Ishikawa (cell line): Measurements from ENCODE around the gene SHB.

Experiments used
- CEBPB ChIP-seq: IDR thresholded peaks from 2 replicates; pipeline ENCODE4 v1.6.1; 2012
- CREB1 ChIP-seq: IDR thresholded peaks from 2 replicates; pipeline ENCODE4 v1.6.1; 2012; ENCODE audit warnings: low read depth
- EGR1 ChIP-seq: IDR thresholded peaks from 2 replicates; pipeline ENCODE4 v1.6.1; 2012
- EP300 ChIP-seq: IDR thresholded peaks from 2 replicates; pipeline ENCODE4 v1.6.1; 2012; ENCODE audit warnings: borderline replicate concordance
- NFIC ChIP-seq: IDR thresholded peaks from 2 replicates; pipeline ENCODE4 v1.6.1; 2012
- TAF1 ChIP-seq: IDR thresholded peaks from 2 replicates; pipeline ENCODE4 v1.6.1; 2012; ENCODE audit warnings: low read depth, mild to moderate bottlenecking
- TCF12 ChIP-seq: IDR thresholded peaks from 2 replicates; pipeline ENCODE4 v1.6.1; 2012; ENCODE audit warnings: low read depth
- TEAD4 ChIP-seq: IDR thresholded peaks from 2 replicates; pipeline ENCODE4 v1.6.1; 2012
- YY1 ChIP-seq: IDR thresholded peaks from 2 replicates; pipeline ENCODE4 v1.6.1; 2012; ENCODE audit warnings: low read depth
- ZBTB7A ChIP-seq: IDR thresholded peaks from 2 replicates; pipeline ENCODE4 v1.6.1; 2012; ENCODE audit warnings: low read depth
- TF ChIP-seq, protein P1 (sequence below): IDR thresholded peaks from 2 replicates; pipeline ENCODE4 v1.6.1; 2012; ENCODE audit warnings: low read depth, mild to moderate bottlenecking
- TF ChIP-seq, protein P2 (sequence below): IDR thresholded peaks from 2 replicates; pipeline ENCODE4 v1.6.1; 2012
- TF ChIP-seq, protein P3 (sequence below): IDR thresholded peaks from 2 replicates; pipeline ENCODE4 v1.6.1; 2012

DNA sequence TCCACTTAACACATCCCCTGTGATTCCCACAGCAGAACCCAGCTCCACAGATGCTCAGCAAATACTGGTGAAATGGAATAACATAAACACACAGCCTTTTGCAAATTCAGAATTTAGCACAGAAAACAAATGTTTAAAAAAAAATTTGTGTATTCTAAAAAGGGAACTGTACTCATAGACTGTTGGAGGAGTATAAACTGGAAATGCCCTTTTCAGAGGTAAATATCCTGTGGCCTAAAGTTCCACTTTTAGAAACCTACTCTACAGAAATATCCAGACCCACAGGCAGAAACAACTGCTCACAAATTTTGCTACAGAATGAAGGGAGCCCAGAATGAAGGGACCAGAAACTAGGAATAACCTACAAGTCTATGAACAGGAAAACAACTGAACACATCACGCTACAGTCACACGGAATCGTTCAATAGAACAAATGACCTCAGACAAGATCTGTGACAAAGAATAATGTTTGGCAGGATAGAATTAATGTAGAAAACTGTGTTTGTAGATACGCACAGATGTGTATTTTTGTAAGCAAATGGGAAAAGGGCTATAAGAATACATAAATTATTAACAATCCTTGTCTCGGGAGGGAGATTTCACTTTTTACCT is 78.5 kb downstream of the SHB start:
- no peak for TF ChIP-seq TAF1
- no peak for TF ChIP-seq ZBTB7A
- TF ChIP-seq, protein P1, sequence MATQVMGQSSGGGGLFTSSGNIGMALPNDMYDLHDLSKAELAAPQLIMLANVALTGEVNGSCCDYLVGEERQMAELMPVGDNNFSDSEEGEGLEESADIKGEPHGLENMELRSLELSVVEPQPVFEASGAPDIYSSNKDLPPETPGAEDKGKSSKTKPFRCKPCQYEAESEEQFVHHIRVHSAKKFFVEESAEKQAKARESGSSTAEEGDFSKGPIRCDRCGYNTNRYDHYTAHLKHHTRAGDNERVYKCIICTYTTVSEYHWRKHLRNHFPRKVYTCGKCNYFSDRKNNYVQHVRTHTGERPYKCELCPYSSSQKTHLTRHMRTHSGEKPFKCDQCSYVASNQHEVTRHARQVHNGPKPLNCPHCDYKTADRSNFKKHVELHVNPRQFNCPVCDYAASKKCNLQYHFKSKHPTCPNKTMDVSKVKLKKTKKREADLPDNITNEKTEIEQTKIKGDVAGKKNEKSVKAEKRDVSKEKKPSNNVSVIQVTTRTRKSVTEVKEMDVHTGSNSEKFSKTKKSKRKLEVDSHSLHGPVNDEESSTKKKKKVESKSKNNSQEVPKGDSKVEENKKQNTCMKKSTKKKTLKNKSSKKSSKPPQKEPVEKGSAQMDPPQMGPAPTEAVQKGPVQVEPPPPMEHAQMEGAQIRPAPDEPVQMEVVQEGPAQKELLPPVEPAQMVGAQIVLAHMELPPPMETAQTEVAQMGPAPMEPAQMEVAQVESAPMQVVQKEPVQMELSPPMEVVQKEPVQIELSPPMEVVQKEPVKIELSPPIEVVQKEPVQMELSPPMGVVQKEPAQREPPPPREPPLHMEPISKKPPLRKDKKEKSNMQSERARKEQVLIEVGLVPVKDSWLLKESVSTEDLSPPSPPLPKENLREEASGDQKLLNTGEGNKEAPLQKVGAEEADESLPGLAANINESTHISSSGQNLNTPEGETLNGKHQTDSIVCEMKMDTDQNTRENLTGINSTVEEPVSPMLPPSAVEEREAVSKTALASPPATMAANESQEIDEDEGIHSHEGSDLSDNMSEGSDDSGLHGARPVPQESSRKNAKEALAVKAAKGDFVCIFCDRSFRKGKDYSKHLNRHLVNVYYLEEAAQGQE = no peak
- TF ChIP-seq, protein P2, sequence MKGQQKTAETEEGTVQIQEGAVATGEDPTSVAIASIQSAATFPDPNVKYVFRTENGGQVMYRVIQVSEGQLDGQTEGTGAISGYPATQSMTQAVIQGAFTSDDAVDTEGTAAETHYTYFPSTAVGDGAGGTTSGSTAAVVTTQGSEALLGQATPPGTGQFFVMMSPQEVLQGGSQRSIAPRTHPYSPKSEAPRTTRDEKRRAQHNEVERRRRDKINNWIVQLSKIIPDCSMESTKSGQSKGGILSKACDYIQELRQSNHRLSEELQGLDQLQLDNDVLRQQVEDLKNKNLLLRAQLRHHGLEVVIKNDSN = no peak
- TF ChIP-seq, protein P3, sequence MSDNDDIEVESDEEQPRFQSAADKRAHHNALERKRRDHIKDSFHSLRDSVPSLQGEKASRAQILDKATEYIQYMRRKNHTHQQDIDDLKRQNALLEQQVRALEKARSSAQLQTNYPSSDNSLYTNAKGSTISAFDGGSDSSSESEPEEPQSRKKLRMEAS = no peak
- no peak for TF ChIP-seq EP300
- no peak for TF ChIP-seq CREB1
- TF ChIP-seq EGR1 = no peak
- no peak for TF ChIP-seq YY1
- no peak for TF ChIP-seq TEAD4
- TF ChIP-seq TCF12 = no peak
- no peak for TF ChIP-seq NFIC
- TF ChIP-seq CEBPB = no peak
